Endothelial cell of umbilical vein (primary cell): ENCODE data around the gene LGALS12. TPM values are rescaled to one million over a fixed set of nuclear protein-coding genes. Genes with fewer than 3 reads are reported as not detected.

Experiments
- BruUV-seq: library from RNA; stranded (reverse); fragments of 400-500 nt; replicated peaks from 2 replicates; lab custom pipeline; 2021; lab: Mats Ljungman, UMichigan
- CTCF ChIA-PET: fragments of 300-600, 350-600 bp; sonication (Branson Sonifier 250); formaldehyde crosslinking; loops from one replicate; lab custom pipeline; 2021; ENCODE audit warnings: antibody characterized with exemption, inconsistent platforms; lab: Charles Lee
- POLR2A ChIA-PET: fragments of 300-600, 350-600 bp; sonication (Branson Sonifier 250); formaldehyde crosslinking; loops from one replicate; lab custom pipeline; 2021; ENCODE audit warnings: antibody characterized with exemption, inconsistent platforms; lab: Charles Lee
- DNase-seq: peaks from one replicate; pipeline ENCODE4 v3.0.0-alpha.2; 2011; ENCODE audit warnings: low read depth, low spot score
- FAIRE-seq: peaks from 2 replicates; lab custom pipeline; 2011; peaks lifted over from hg19 to GRCh38; lab: Jason Lieb, UNC
- H2AFZ ChIP-seq: 2 replicates; pipeline ENCODE4 v1.6.0; 2012; ENCODE audit warnings: low read depth, low read length, control low read depth, inconsistent platforms
- H3K27ac ChIP-seq: 2 replicates; pipeline ENCODE4 v1.5.1; 2011; ENCODE audit warnings: low read depth, mild to moderate bottlenecking, control low read depth, low read length, moderate library complexity; ENCODE audit not compliant: insufficient read depth
- H3K27me3 ChIP-seq, 2 experiments: 2 replicates each; pipeline versions ENCODE4 v1.6.0 to v1.6.1; 2011; ENCODE audit warnings: low read length in 2 of 2, mixed read lengths in 1 of 2; ENCODE audit not compliant: control insufficient read depth in 2 of 2, insufficient read depth in 2 of 2
- H3K36me3 ChIP-seq, 2 experiments: 2 replicates in 1 of 2; 3 replicates in 1 of 2; pipeline ENCODE4 v1.5.1; 2011; ENCODE audit warnings: low read length in 2 of 2, mild to moderate bottlenecking in 1 of 2, moderate library complexity in 1 of 2; ENCODE audit not compliant: control insufficient read depth in 2 of 2, insufficient read depth in 2 of 2; ENCODE audit errors: extremely low read depth in 1 of 2
- H3K4me1 ChIP-seq: 3 replicates; pipeline ENCODE4 v1.5.1; 2011; ENCODE audit warnings: mild to moderate bottlenecking, low read length; ENCODE audit not compliant: control insufficient read depth, insufficient read depth; ENCODE audit errors: extremely low read depth
- H3K4me2 ChIP-seq: 2 replicates; pipeline ENCODE4 v1.6.1; 2011; ENCODE audit warnings: low read length, control low read depth, mixed read lengths; ENCODE audit not compliant: insufficient read depth
- H3K4me3 ChIP-seq, 3 experiments: fragments of 200-600 bp in 1 of 3; sonication (generic), shearing (Covaris generic) in 1 of 3; replicated peaks in 1 of 3; 2 replicates each; pipeline ENCODE4 v1.5.1; 2011 to 2016; ENCODE audit warnings: control low read depth in 3 of 3, low read length in 3 of 3, mild to moderate bottlenecking in 2 of 3, inconsistent platforms in 1 of 3, low read depth in 1 of 3, moderate library complexity in 1 of 3; ENCODE audit not compliant: insufficient read depth in 1 of 3
- H3K79me2 ChIP-seq: 2 replicates; pipeline ENCODE4 v1.6.0; 2012; ENCODE audit warnings: low read length, inconsistent platforms; ENCODE audit not compliant: control insufficient read depth, insufficient read depth
- H3K9ac ChIP-seq: replicated peaks from 2 replicates; pipeline ENCODE3; 2011; ENCODE audit warnings: low read length, control low read depth; ENCODE audit not compliant: insufficient read depth; ENCODE audit errors: extremely low read depth
- H3K9me1 ChIP-seq: replicated peaks from 3 replicates; pipeline ENCODE4 v1.6.0; 2011; ENCODE audit warnings: mild to moderate bottlenecking, low read length; ENCODE audit not compliant: control insufficient read depth, insufficient read depth; ENCODE audit errors: extremely low read depth
- H3K9me3 ChIP-seq: replicated peaks from 2 replicates; pipeline ENCODE4 v1.5.1; 2012; ENCODE audit warnings: low read length, inconsistent platforms; ENCODE audit not compliant: control insufficient read depth, insufficient read depth
- H4K20me1 ChIP-seq: replicated peaks from 2 replicates; pipeline ENCODE3; 2011; ENCODE audit warnings: mild to moderate bottlenecking, low read length; ENCODE audit not compliant: control insufficient read depth, insufficient read depth; ENCODE audit errors: extremely low read depth
- EZH2 ChIP-seq: IDR thresholded peaks from 2 replicates; pipeline ENCODE4 v1.6.1; 2012; ENCODE audit warnings: borderline replicate concordance, low read depth, mild to moderate bottlenecking, moderate library complexity, low read length, inconsistent platforms; ENCODE audit not compliant: severe bottlenecking
- FOS ChIP-seq: IDR thresholded peaks from 2 replicates; pipeline ENCODE4 v1.6.1; 2011; ENCODE audit warnings: mild to moderate bottlenecking, low read length, moderate library complexity, borderline replicate concordance; ENCODE audit not compliant: insufficient read depth
- GATA2 ChIP-seq: IDR thresholded peaks from 2 replicates; pipeline ENCODE4 v1.7.0; 2011; ENCODE audit warnings: low read depth, mild to moderate bottlenecking, moderate library complexity, mixed read lengths, low read length; ENCODE audit not compliant: insufficient read length, insufficient read depth
- JUN ChIP-seq: IDR thresholded peaks from 2 replicates; pipeline ENCODE4 v1.6.1; 2011; ENCODE audit warnings: borderline replicate concordance, low read depth; ENCODE audit not compliant: insufficient read length, insufficient read depth
- MAX ChIP-seq: IDR thresholded peaks from 2 replicates; pipeline ENCODE4 v1.6.1; 2011; ENCODE audit not compliant: insufficient read depth, insufficient read length
- MYC ChIP-seq: IDR thresholded peaks from one replicate; pipeline ENCODE4 v1.6.1; 2011; ENCODE audit warnings: mild to moderate bottlenecking, low read depth, low read length
- POLR2A ChIP-seq: IDR thresholded peaks from 2 replicates; pipeline ENCODE4 v1.6.1; 2012; ENCODE audit warnings: low read depth, mild to moderate bottlenecking, control low read depth, low read length
- POLR2AphosphoS5 ChIP-seq: IDR thresholded peaks from 2 replicates; pipeline ENCODE4 v1.6.1; 2012; ENCODE audit warnings: low read depth, mild to moderate bottlenecking, control low read depth, low read length, moderate library complexity; ENCODE audit not compliant: insufficient read depth
- dilution Hi-C: fragments of 300-500 bp; cut with MboI; formaldehyde crosslinking; loops from one replicate; pipeline ENCODE4 v1.15.0; 2019; ENCODE audit warnings: low sequenced_read_pairs; ENCODE audit not compliant: extremely low pct_ligation_motif_present
- intact Hi-C: fragments of 100-400 bp; cut with micrococcal nuclease; formaldehyde crosslinking; loops from one replicate; pipeline ENCODE4 v1.10.0; 2022
- polyA plus RNA-seq, 4 experiments: library from polyadenylated mRNA; depleted of rRNA in 3 of 4; stranded (reverse) in 3 of 4; unstranded in 1 of 4; fragments of >200 nt; gene quantifications; 2 replicates each; pipeline versions ENCODE4 v1.2.1 to v1.2.3, GENCODE V29; 2011 to 2012; ENCODE audit warnings: missing spikeins in 1 of 4
- total RNA-seq: library from RNA; stranded (reverse); gene quantifications from 2 replicates; pipeline ENCODE4 v1.2.3, GENCODE V29; 2021
- TF ChIP-seq, protein P1 (sequence below), 2 donors: IDR thresholded peaks; 1 replicate in 1 of 2; 2 replicates in 1 of 2; pipeline ENCODE4 v1.5.1; 2011; ENCODE audit warnings: low read length in 2 of 2, mild to moderate bottlenecking in 2 of 2, moderate library complexity in 2 of 2, control low read depth in 1 of 2, inconsistent platforms in 1 of 2, low read depth in 1 of 2; ENCODE audit not compliant: insufficient read depth in 1 of 2; ENCODE audit errors: extremely low read depth in 1 of 2

Gene LGALS12
- total and polyA plus RNA-seq, 2 donors (not counting 3 experiments of a cell fraction or from before 2014, with no cell fraction given), result not detected

DNA sequence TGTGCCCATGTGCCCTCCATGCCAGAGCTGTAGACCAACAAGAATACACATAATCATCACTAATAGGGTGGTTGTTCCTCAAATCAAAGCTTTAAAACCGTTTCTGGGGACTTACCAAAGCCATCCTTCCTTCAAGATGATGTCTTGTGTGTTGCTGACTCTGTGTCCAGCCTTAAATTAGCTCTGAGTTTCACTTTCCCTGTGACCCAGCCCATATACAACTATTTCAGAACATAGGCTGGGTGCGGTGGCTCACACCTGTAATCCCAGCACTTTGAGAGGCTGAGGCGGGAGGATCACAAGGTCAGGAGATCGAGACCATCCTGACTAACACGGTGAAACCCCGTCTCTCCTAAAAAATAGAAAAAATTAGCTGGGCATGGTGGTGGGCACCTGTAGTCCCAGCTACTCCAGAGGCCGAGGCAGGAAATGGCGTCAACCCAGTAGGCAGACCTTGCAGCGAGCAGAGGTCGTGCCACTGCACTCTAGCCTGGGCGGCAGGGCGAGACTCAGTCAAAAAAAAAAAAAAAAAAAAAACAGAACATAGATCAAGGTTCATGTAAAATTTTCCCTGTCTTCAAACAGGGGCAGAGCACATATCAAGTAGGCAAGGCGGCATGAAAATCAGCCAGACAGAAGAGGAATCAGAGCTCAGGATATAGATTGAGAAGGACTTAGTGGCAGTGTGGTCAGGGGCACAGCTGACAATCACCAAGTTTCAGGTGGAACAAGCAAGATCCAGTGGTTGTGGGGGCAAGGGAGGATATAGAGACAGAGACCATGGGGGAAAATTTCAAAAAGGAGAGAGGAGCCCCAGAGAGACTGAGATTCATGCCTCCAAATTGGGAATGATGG lies 57.5 kb downstream of the LGALS12 start, which contains the start of gene PLAAT2:
PLAAT2 (minus strand) TSS at position 179 of the 855 bp plus-strand sequence; CDS start at position 124, 55 bp downstream.
- Histone ChIP-seq H3K9me3 (no peaks in the 10 kb centered on the region), H4K20me1 (no peaks in the 10 kb centered on the region), H3K4me1 (peaks cover 3% of the 10 kb centered on the region), H3K79me2 (no peaks in the 10 kb centered on the region), H3K4me2 (no peak within 1 kb of the TSS), H3K36me3 (no peaks in the 10 kb centered on the region), H3K9ac (no peak within 1 kb of the TSS), H2AFZ (no peak within 1 kb of the TSS), H3K9me1 (no peaks in the 10 kb centered on the region), H3K4me3 (no peak within 1 kb of the TSS), H3K27ac (no peak within 1 kb of the TSS), H3K27me3 (peaks cover 0 to 11% of the 10 kb centered on the region in 2 experiments)
- DNase-seq, result no peak
- POLR2A ChIA-PET, result no interaction called here
- dilution Hi-C loops (no loop called here), intact Hi-C loops (no loop called here)
- CTCF ChIA-PET, result interaction anchor here (1.0 kb wide), 1 partner anchor 72 kb away, joined by 5 read pairs; no protein-coding TSS in a partner anchor
- no TSS peak for BruUV-seq
- FAIRE-seq, result no peak
- no peak for TF ChIP-seq POLR2AphosphoS5
- TF ChIP-seq POLR2A, result no peak
- TF ChIP-seq GATA2, result no peak
- TF ChIP-seq, protein P1, sequence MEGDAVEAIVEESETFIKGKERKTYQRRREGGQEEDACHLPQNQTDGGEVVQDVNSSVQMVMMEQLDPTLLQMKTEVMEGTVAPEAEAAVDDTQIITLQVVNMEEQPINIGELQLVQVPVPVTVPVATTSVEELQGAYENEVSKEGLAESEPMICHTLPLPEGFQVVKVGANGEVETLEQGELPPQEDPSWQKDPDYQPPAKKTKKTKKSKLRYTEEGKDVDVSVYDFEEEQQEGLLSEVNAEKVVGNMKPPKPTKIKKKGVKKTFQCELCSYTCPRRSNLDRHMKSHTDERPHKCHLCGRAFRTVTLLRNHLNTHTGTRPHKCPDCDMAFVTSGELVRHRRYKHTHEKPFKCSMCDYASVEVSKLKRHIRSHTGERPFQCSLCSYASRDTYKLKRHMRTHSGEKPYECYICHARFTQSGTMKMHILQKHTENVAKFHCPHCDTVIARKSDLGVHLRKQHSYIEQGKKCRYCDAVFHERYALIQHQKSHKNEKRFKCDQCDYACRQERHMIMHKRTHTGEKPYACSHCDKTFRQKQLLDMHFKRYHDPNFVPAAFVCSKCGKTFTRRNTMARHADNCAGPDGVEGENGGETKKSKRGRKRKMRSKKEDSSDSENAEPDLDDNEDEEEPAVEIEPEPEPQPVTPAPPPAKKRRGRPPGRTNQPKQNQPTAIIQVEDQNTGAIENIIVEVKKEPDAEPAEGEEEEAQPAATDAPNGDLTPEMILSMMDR (IDR thresholded peaks at IDR 0.05; ENCODE audit: extremely low read depth in 1 of 2, insufficient read depth in 1 of 2, low read depth in 1 of 2, low read length in 2 of 2), result no peak
- TF ChIP-seq MAX, result no peak
- no peak for TF ChIP-seq FOS
- TF ChIP-seq MYC, result no peak
- no peak for TF ChIP-seq JUN
- no peak for TF ChIP-seq EZH2
